ENCODE results near the gene EFNA5.

EFNA5 gene

DNA sequence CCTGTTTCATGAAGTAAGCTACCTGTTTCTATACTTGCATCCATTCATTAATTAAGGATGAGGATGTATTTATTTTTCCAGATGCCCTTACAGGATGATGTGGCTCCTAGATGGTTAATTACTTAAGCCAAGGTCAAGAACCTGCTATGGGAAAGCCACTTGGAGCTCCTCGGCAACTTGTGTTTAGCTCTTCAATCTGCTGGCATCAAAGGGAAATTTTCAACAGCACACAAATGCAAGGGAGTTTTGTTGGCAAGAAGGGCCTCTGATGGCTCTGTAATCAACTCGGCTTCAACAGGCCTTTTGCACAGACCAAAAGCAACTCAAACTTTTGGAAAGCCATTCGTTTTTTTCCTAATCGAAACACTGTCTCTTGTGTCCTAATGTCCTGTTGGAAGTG, 125.3 kb downstream of the EFNA5 start:
- DNase-seq (ENCODE audit: low read depth) = no peak

DNA sequence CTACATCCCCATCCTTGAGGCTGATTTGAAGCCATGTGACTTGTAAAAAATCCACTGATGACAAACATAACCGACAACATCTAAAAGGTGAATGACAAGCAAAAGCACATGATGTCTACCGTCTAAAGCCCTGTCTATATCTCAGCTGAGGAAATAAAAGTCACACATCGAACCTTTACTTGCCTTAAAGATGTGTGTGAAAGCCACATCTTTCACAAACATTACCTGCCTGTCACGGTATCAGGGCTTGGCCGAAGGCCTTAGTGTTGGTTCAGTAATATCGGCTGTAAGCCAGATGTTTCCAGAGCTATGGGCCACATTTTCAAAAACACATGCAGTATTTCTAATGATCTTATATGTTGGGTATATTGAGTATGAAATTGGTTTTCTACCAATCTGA, 125.8 kb downstream of the EFNA5 start:
- no peak for DNase-seq (ENCODE audit: low read depth)

DNA sequence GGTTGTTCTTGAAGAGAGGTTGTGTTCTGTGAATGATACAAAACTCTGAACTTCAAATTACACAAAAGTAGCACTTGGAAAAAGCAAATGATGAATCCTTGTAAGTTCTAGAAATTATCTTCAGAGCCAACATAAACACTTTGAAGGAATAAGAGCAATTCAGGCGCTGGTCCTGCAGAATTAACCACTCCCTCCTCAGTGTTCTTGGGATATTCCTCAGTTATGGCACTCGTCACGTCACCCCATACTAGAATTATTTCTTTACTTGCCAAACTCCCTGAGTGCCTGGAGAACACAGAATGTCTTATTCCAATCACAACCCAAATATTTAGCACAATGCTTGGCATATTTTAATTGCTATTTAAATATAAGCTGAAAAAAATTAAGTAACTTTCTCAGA, 126.3 kb downstream of the EFNA5 start:
- no peak for DNase-seq (ENCODE audit: low read depth)

DNA sequence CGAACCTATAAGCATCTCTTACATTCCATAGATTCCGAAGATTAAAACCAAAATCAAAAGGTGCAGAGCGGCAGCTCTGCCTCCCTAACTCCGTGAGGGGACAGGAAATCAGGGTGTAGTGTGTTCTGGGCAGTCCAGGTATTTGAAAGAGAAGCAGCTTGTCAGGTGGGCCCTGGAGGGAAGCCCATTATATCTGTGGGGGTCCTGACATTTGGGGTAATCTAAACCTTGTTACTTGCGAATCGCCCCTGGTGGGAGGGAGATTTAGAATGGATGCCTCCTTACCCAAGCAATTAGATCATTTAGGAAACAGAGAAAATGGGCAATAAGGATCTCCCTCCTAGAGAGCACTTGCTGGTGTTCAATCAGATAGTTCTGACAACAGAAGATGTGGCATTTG, 126.9 kb downstream of the EFNA5 start:
- DNase-seq (ENCODE audit: low read depth) = no peak

DNA sequence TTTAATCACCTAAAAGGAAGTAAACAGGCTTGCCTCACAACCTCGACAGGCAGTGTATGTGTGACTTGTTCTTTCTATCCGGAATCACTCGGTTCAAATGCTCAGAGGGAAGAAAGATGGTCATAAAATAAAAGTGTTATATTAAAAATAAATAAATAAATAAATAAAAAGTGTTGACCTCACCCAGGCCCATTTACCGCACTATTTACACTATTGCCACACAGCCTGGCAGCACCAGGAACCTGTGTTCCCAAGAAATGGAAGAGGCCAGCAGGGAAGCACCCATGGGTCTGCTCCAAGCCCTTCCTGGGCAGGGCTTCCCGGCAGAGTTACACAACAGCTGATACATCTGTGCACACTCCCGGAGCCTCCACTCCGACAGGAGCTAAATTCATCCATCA, 127.9 kb downstream of the EFNA5 start:
- no peak for DNase-seq (ENCODE audit: low read depth)

DNA sequence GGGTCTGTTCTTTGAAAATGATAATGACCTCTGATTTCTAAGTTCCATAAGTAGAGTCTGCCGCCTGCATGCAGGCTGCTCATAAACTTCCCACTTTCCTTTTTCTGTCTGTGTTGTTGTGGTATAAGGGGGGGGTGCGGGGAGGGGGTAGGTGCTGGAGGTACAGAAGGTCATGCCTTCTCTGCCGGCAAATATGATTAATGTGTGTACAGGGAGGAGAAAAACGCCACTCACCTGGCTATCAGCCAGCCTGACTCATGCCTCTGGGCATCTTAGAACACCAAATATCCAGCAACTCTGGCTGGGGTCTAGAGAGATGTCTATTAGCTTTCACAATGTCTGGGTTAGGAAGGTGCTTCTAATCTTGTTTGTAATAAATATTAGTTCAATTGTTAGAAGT, 128.3 kb downstream of the EFNA5 start:
- peak; percentile 51 for DNase-seq (ENCODE audit: low read depth)

DNA sequence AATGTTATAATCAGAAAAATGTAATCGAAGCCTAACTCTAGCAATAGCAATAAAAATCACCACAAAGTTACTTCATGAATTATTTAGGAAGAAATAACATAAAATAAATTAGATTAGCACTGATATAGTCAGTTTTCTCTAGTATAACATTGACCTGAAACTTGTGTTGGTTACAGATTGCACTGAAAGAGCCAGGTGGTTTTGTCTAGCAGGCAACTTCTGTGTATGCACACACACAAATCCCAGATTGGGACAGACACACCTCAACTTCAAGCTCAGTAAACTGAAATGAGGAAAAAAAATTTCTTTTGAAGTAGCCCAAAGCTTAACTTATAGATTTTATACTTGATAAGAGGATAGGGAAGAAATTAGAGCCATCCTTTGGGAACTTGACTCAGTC, 129.3 kb downstream of the EFNA5 start:
- no peak for DNase-seq (ENCODE audit: low read depth)

DNA sequence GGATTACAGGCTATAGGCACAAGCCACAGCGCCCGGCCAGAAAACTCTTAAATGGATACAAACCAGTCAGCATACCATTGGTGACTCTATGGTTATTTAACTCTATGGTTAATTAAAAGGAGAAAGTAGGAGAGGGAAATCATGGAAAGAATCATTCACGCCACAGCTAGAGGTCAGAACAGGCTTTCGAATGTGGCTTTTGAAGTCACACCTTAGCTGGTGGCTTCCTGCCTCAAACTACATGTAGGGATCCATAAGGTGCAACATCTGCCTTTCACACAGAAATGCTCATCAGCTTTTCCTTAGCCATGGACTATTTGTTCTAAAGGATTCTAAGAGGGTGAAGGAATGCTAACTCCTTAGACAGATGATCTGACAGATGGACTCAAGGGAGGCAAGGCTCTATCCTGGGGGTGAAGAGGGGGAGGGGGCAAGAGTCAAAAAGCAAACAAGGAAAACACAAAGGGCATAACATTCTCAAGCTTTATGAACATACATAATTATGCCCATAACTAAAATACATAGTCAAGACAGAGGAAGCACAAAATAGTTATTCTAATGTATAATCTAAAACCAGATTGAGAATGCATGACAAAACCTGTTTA, 130.9 kb downstream of the EFNA5 start:
- DNase-seq (ENCODE audit: low read depth) = no peak

DNA sequence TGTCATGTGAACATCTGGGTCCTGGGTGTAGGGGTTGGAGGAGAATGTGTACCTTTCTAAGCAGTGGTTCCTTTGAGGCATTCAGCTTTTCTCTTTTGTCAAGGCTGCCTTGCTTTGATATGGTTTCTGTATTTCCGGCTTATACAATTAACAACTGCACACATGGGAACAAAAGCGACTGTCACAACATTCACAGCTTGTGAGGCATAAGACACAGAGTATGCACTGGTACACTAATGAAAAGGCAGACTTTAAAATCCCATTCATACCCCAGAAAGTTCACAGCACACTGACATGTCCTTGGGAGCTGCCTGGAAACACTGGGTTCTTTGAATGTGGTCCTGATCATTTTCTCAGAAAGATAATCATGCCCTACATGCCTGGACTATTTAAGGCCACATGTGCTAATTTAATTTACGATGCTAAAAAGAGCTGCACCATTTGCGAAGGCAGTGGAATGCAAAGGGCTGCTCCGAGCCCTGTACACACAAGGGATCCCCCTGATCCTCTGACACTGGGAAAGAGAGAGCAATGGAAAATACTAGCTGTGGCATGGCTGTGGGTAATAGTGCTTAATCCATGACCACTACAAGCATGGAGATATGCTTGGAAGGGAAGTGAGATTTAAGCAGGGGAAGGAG, 131.8 kb downstream of the EFNA5 start:
- DNase-seq (ENCODE audit: low read depth) = no peak

DNA sequence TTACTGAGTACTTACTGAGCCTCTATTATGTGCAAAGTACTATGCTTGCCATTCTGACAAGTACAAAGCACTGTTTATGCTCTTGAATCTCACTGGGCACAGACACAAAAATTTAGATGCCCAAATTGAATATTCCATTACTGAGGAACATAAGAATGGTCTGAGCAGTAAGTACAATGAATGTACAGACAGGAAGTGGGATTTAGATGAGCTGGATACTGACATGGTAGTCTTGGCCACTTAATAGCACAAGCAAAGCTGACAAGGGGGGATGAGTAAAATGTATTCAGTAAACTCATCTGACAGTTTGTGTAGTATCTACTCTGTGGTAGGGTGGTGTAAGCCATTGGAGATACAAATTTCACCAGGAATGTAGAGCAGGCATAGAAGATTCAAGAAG, 132.4 kb downstream of the EFNA5 start:
- no peak for DNase-seq (ENCODE audit: low read depth)

DNA sequence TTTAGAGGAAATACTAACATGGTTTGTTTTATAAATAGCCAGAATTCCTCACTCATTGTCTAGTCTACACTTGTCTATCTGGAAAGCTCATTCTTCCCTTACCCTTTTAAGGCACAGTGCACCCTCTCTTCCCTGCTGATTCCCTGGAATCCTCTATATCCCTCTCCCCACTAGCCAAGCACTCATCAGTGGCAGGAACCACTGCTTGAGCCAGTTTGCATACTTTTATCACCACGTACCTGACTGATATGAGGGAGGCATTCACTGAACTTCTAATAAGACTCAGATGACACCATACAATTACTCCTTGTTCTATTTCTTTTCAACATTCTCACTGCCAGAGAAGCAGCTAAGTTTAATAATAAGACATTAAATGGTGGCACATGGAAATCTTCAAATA, 134.9 kb downstream of the EFNA5 start:
- DNase-seq (ENCODE audit: low read depth) = no peak

DNA sequence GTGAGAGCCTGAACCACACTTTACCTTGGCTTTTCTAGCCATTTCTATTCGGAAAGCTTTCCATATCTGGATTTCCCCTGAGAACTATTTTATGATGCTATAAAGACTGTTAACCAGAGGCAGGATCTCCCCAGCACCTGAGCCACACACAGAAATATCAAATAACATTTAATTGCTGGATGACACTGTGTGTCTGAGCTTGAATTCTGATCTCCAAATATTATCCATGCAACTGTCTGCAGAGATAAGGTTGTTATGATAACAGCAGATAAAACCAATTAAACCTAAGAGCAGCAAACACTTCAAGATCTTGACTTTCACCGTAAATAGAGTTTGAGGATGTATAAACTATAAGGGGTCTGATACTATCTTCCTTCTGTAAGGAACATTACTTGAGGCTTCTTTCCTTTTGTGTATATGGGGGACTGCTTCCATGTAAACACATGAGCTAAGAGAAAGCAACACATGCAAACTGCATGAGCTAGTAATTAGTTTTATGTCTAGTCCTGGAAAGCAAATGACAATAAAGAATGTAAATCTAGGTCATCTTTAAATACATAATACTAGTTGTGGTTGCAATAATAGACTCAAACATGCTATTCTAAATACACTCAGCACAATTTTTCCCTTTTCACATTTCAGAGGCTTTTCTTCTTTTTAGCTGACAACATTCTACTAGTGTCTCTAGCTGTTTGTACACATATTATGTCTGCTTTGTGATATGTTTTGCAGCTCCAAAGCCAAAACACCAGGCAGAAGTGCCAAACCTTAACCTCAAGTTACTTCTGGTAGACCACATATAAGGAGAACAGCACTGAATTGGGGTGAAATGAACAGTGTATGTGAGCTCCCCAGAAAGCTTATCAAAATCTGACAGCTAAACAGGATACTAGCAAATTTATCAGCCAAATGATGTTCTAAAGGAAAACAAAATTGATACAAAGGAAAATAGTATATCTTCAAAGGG, 136.5 kb downstream of the EFNA5 start:
- no peak for DNase-seq (ENCODE audit: low read depth)

DNA sequence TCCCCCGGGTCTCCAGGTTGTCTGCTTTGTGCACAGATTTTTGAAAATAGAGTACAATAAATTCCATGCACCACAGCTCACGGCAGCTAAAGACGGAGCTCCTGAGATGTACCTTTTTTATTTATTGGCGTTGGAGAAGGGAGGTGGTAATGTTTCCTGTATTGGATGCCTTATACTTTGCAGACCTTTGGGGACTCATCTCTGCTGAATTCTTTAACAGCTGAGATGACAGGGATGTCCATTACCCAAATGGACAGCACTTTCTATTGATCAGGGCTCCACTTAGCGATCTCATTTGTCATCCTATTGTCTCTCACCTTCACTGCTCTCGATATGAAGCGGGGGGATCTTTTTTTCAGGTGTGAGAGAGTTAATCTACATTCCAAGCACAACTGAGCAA, 137.8 kb downstream of the EFNA5 start:
- no peak for DNase-seq (ENCODE audit: low read depth)

DNA sequence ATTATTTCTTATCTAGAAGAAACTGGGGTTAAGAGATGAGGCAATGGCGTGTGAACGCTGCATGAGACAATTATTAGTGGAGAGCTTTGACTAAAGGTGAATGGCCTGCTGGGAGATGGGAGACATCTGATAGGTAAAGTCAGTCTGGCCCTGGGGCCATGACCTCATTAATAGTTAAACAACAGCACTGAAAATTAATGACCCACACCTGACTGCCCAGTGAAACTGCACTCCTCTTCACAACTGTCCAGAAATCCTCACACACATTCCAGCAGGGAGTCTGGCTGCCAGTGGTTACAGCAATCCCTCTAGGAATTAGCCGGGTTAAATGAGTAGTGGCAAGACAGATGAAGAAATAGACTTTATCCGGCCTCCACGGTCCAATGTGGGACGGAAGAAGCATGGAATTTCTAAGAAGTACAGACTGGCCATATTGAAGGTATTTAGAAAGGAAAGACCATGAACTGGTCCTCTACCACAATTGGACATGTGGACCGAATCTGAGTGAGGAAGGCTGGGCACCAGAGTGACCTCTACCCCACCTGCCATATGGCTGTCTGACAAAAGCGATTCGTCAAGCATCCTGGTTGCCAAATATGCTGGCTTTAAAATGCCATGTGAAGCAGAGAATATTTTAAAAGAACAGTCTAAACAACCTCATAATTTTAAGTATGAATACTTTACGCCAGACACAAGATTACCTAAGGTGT, 138.4 kb downstream of the EFNA5 start:
- DNase-seq (ENCODE audit: low read depth) = no peak

DNA sequence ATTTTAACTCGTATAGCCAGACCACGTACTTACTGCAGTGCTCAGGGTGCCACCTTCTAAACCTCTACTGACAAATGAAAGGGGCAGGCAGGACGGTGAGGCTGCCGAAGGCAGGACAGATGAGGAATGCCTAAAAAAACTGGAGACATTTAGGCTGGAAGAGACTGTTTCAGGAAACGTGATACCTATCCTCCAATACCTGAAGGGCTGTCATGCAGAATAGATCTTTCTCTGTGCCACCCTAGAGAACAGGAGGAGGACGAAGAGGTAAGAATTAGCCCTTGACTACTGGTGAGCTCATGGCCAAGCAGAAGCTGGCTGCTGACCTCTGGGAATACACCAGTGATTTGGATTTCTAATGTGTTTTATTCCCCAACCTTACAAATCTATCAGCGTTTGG, 139.4 kb downstream of the EFNA5 start:
- DNase-seq (ENCODE audit: low read depth) = no peak

DNA sequence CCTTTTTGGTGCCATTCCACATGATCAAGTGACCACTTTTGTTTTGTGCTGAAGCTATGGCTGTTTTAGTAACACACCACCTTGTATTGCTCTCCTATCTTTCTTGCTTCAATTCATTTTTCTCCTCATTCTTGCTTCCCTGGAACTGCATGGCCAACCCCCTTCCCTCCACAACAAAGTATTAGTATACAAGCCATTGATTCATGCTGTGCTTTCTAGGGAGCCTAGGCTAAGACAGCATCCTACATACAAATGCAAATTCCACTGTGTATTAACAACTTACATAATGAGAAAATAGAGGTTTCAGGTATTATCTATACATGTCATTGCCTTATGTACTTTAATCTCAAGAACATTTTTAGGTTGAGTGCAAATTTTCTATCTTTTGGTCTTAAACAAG, 141.1 kb downstream of the EFNA5 start:
- no peak for DNase-seq (ENCODE audit: low read depth)

DNA sequence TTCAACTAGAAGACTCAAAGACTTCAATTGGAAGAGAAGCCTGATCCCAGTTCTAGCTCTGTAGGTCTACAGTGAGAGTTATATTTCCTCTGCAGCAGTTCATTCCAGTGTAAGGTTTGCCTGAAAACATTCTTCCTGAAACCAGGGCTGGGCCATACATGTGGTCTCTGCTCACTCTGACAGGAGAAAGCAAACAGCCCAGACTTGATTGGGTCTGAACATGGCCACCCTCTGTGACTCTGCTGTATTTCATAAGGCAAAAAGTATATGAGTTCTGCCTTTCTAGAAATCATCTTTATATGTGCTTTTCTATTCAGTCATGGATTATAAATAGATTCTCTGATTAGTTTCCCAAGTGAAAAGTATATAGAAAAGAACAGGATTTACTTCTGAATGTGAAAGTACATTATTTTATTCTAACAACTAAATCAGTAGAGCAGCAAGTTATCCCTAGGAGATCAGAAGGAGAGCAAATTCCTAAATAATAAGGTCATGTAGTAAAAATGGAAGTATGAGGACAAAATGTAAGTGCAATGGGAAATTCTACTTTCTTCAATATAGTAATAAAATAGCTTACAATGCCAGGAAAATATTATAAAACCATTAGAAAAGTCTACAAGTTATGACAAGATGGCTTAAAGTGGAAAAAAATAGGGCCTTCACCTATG, 144.3 kb downstream of the EFNA5 start:
- DNase-seq (ENCODE audit: low read depth) = no peak

DNA sequence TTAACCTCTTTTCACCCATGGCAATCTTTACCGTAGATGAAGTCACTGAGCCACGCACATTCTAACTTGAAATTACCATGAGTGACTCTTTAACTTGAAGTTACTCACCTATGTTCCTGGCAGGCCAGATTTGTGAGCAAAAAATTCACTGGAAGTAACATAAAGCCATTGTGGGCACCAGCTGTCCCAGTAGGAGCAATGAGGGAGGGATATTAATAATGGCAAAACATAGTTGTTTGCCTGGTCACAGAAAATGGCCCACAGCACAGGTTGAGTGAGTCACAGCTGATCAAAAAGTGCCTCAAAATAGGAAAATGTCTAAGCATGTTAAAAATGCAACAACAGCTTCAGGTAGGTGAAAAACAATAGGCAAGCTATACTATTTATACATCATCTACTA, 146.6 kb downstream of the EFNA5 start:
- DNase-seq (ENCODE audit: low read depth) = no peak

DNA sequence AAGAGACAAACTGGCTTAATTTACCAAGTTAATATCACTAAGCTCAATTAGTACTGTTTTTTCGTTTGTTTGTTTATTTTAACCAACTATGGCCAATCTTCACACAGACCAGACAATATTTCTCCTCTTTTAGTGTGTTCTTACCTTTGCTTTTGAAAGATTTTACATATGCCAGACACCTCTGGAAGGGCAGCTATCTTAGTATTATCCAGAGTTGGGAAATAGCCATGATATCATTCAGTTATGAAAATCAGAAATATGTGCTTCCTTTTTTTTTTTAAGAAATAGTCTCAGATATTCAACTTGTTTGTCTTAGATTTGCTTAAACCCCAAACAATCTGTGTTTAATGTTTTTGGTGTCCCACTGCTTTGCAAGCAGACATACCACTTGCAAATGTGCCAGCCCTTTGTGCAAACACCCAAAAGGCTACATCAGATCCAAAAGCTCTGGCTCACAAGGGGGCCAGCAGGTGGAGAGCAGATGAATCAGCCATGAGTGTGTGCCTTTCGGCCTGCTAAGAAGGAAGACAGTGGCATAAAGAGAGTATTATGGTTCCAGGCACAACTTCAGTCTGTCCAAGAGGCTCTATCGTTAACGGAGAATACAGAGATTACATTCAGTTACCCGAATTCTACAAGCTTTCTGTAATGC, 147.6 kb downstream of the EFNA5 start:
- no peak for DNase-seq (ENCODE audit: low read depth)

DNA sequence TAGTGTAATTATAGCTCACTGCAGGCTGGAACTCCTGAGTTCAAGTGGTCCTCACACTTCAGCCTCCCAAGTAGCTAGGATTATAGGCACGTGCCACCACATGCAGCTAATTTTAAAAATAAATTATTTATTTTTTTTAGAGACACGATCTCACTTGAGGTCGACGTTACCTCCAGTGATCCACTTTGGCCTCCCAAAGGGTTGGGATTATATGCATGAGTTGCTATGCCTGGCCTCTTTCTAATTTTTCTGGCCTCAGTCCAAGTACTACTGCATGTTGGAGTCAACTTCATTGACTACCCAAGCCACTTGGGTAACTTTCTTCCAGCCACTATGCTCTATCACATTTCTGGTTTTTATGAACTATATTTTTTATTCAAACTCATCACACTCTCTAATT, 148.3 kb downstream of the EFNA5 start:
- no peak for DNase-seq (ENCODE audit: low read depth)

DNA sequence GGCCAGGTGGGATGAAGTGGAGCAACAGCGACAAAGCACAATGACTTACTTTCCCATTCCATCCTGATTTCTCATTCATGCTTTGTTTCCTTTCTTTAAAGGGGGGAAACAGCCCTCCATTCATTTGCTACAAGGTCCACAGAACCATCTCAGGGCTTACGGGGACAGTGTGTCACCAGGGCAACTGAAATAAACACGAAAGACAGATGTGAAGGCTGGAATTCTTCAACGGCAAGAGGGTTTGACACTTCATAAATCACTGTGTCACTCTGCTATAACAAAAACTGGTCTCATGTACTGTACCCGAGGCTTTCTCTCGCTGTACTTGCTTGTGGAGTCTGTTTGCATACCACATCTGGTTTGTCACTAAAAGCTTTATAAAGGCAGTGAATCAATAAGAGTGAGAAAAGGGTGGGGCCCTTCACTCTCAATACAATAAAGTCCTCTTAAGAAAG, 150.8 kb downstream of the EFNA5 start:
- no peak for DNase-seq (ENCODE audit: low read depth)

Measured in HS-27A (cell line).